Common myeloid progenitor, CD34-positive (primary cell): ENCODE data around the gene ZGPAT.

ENCODE experiments used
- CTCF ChIA-PET: fragments of 350-600 bp; sonication (Branson Sonifier 250); formaldehyde crosslinking; loops from one replicate; lab custom pipeline; 2021; ENCODE audit warnings: antibody characterized with exemption; lab: Charles Lee
- POLR2A ChIA-PET: fragments of 350-600 bp; sonication (Branson Sonifier 250); formaldehyde crosslinking; loops from one replicate; lab custom pipeline; 2021; ENCODE audit warnings: antibody characterized with exemption; lab: Charles Lee
- DNase-seq, 3 donors: peaks; one replicate each; pipeline versions ENCODE4 v3.0.0 to v3.0.0-alpha.2; 2013
- H3K27ac ChIP-seq, 2 experiments: 1 replicate in 1 of 2; 2 replicates in 1 of 2; pipeline ENCODE4 v1.7.0; 2013; ENCODE audit warnings: inconsistent platforms in 2 of 2, low read length in 2 of 2, mild to moderate bottlenecking in 2 of 2, low read depth in 1 of 2, moderate library complexity in 1 of 2; ENCODE audit not compliant: severe bottlenecking in 2 of 2, insufficient read depth in 1 of 2, poor library complexity in 1 of 2
- H3K27me3 ChIP-seq, 5 experiments: replicated peaks in 2 of 5; 1 replicate in 3 of 5; 2 replicates in 2 of 5; pipeline versions ENCODE4 v1.6.1 to v1.7.0; 2013; ENCODE audit warnings: low read length in 4 of 5, mild to moderate bottlenecking in 2 of 5, moderate library complexity in 2 of 5, inconsistent platforms in 1 of 5; ENCODE audit not compliant: insufficient read depth in 5 of 5, control insufficient read depth in 4 of 5
- H3K36me3 ChIP-seq, 4 experiments: 1 replicate in 2 of 4; 2 replicates in 2 of 4; pipeline versions ENCODE4 v1.6.1 to v1.7.0; 2013; ENCODE audit warnings: low read length in 3 of 4, control low read depth in 1 of 4, mild to moderate bottlenecking in 1 of 4; ENCODE audit not compliant: control insufficient read depth in 4 of 4, insufficient read depth in 4 of 4
- H3K4me1 ChIP-seq, 4 experiments: 1 replicate in 3 of 4; 2 replicates in 1 of 4; pipeline versions ENCODE4 v1.6.1 to v1.7.1; 2013; ENCODE audit warnings: low read length in 3 of 4, mild to moderate bottlenecking in 3 of 4, control low read depth in 1 of 4, inconsistent platforms in 1 of 4, moderate library complexity in 1 of 4; ENCODE audit not compliant: control insufficient read depth in 4 of 4, insufficient read depth in 4 of 4; ENCODE audit errors: control extremely low read depth in 1 of 4
- H3K4me3 ChIP-seq, 7 experiments: 1 replicate in 4 of 7; 2 replicates in 3 of 7; pipeline versions ENCODE4 v1.5.1 to v1.7.0; 2013; ENCODE audit warnings: mild to moderate bottlenecking in 7 of 7, low read length in 6 of 7, moderate library complexity in 6 of 7, inconsistent platforms in 2 of 7, low read depth in 2 of 7, control low read depth in 1 of 7; ENCODE audit not compliant: insufficient read depth in 4 of 7, control insufficient read depth in 1 of 7; ENCODE audit errors: extremely low read depth in 1 of 7
- H3K9me3 ChIP-seq, 5 experiments: 1 replicate in 4 of 5; 2 replicates in 1 of 5; pipeline versions ENCODE4 v1.6.1 to v1.7.1; 2013; ENCODE audit warnings: low read length in 4 of 5, mild to moderate bottlenecking in 2 of 5, inconsistent platforms in 1 of 5, low read depth in 1 of 5, moderate library complexity in 1 of 5; ENCODE audit not compliant: control insufficient read depth in 4 of 5, insufficient read depth in 2 of 5; ENCODE audit errors: control extremely low read depth in 1 of 5
- WGBS: methylation state at CpG from one replicate; pipeline ENCODE4 v1.1.5; 2013; ENCODE audit not compliant: insufficient coverage; 5-methylcytosine and 5-hydroxymethylcytosine counted together

ZGPAT gene

GRCh38 chr20:63689046-63690002 is 18.5 kb upstream of the ZGPAT start:
- no peaks in the 10 kb centered on the region for H3K27me3 ChIP-seq
- DNase-seq: no peak
- CTCF ChIA-PET: interaction anchor here (0.7 to 1.0 kb wide), 2 partner anchors 19 to 28 kb away, joined by 3 to 4 read pairs; partner anchors contain the start of genes ARFRP1 and ZGPAT
- 97% methylated on average over 37 of the region's 44 CpGs for WGBS
- H3K27ac ChIP-seq: no peak overlapping the region
- H3K4me3 ChIP-seq: no peak overlapping the region
- POLR2A ChIA-PET: interaction anchor here (0.5 kb wide), 1 partner anchor 103 kb away, joined by 3 read pairs; no protein-coding TSS in a partner anchor
- peaks cover 0 to 13% (median 0%) of the 10 kb centered on the region in 4 experiments for H3K36me3 ChIP-seq
- peaks cover 0 to 21% (median 19%) of the 10 kb centered on the region in 4 experiments for H3K4me1 ChIP-seq
- no peaks in the 10 kb centered on the region for H3K9me3 ChIP-seq

GRCh38 chr20:63690003-63690897 is 17.6 kb upstream of the ZGPAT start:
- H3K4me3 ChIP-seq: no peak overlapping the region
- H3K4me1 ChIP-seq: peaks cover 0 to 21% (median 19%) of the 10 kb centered on the region in 4 experiments
- DNase-seq: no peak
- 98% methylated on average over 17 of the region's 40 CpGs for WGBS
- ChIA-PET POLR2A (no interaction called here), CTCF (no interaction called here)
- no peaks in the 10 kb centered on the region for H3K27me3 ChIP-seq
- H3K27ac ChIP-seq: no peak overlapping the region
- H3K36me3 ChIP-seq: peaks cover 0 to 22% (median 0%) of the 10 kb centered on the region in 4 experiments
- no peaks in the 10 kb centered on the region for H3K9me3 ChIP-seq

GRCh38 chr20:63690898-63691710 is 16.7 kb upstream of the ZGPAT start:
- CTCF ChIA-PET: no interaction called here
- Histone ChIP-seq H3K27me3 (no peaks in the 10 kb centered on the region), H3K27ac (no peak overlapping the region)

GRCh38 chr20:63691711-63692435 is 16.0 kb upstream of the ZGPAT start:
- Histone ChIP-seq H3K27ac (no peak overlapping the region), H3K4me3 (no peak overlapping the region), H3K27me3 (no peaks in the 10 kb centered on the region), H3K36me3 (peaks cover 0 to 23% (median 0%) of the 10 kb centered on the region in 4 experiments), H3K9me3 (no peaks in the 10 kb centered on the region), H3K4me1 (peaks cover 0 to 23% (median 21%) of the 10 kb centered on the region in 4 experiments)
- DNase-seq: no peak
- 92% methylated on average over 19 of the region's 21 CpGs for WGBS
- ChIA-PET CTCF (no interaction called here), POLR2A (no interaction called here)

More at GRCh38 chr20:63690898-63691710, 16.7 kb upstream of the ZGPAT start:
- DNase-seq: no peak
- Histone ChIP-seq H3K4me1 (peaks cover 0 to 23% (median 21%) of the 10 kb centered on the region in 4 experiments), H3K4me3 (no peak overlapping the region), H3K36me3 (peaks cover 0 to 23% (median 0%) of the 10 kb centered on the region in 4 experiments), H3K9me3 (no peaks in the 10 kb centered on the region)
- 94% methylated on average over 17 of the region's 24 CpGs for WGBS
- POLR2A ChIA-PET: interaction anchor here (0.6 kb wide), 1 partner anchor 287 kb away, joined by 3 read pairs; no protein-coding TSS in a partner anchor

GRCh38 chr20:63692436-63693082 is 15.3 kb upstream of the ZGPAT start:
- peaks cover 0 to 21% (median 21%) of the 10 kb centered on the region in 4 experiments for H3K4me1 ChIP-seq

More at GRCh38 chr20:63692436-63693082, 15.3 kb upstream of the ZGPAT start:
- Histone ChIP-seq H3K9me3 (no peaks in the 10 kb centered on the region), H3K27ac (no peak overlapping the region), H3K27me3 (no peaks in the 10 kb centered on the region), H3K36me3 (peaks cover 0 to 27% (median 0%) of the 10 kb centered on the region in 4 experiments), H3K4me3 (no peak overlapping the region)
- CTCF ChIA-PET: no interaction called here
- WGBS: 89% methylated on average over 15 of the region's 20 CpGs
- DNase-seq: no peak
- POLR2A ChIA-PET: no interaction called here
